Measurements from ENCODE around the gene B3GNT3. TPM values are rescaled to one million over a fixed set of nuclear protein-coding genes. Genes with fewer than 3 reads are reported as not detected.

Gene B3GNT3
- total RNA-seq, 4 donors from 2014 or later: 4.7 TPM; not detected in 3

- 16 to 20% methylated on average over 2 to 19 of the region's 56 CpGs for WGBS, 2 donors (ENCODE audit: low coverage in 1 of 2)
- Histone ChIP-seq H3K4me1 (peaks cover 0 to 28% (median 9%) of the 10 kb centered on the region in 3 donors), H3K27me3 (peaks cover 93% of the 10 kb centered on the region), H3K36me3 (no peaks in the 10 kb centered on the region), H3K4me3 (peak overlapping the region in 1 of 2 donors; percentile 42), H3K9me3 (no peaks in the 10 kb centered on the region), H3K27ac (peak overlapping the region in 2 of 4 donors; percentile 13 to 19)
- TF ChIP-seq CTCF (IDR thresholded peaks at IDR 0.05) (no peak), POLR2AphosphoS5 (IDR thresholded peaks at IDR 0.05) (no peak), POLR2A (IDR thresholded peaks at IDR 0.05) (no peak), EP300 (IDR thresholded peaks at IDR 0.05) (no peak)
- peak; percentile 74 for ATAC-seq
Measured at GRCh38 chr19:17841810-17842662, 47.1 kb downstream of the B3GNT3 start.

- no peak for ATAC-seq
- H3K27me3 ChIP-seq: peaks cover 97% of the 10 kb centered on the region
- H3K36me3 ChIP-seq: no peaks in the 10 kb centered on the region
- no CpG with 5 or more reads among the region's 20 CpGs for WGBS, 2 donors (ENCODE audit: low coverage in 1 of 2)
- H3K4me3 ChIP-seq: peak overlapping the region in 1 of 2 donors; percentile 42
- H3K27ac ChIP-seq: peak overlapping the region in 1 of 4 donors; percentile 19
- H3K4me1 ChIP-seq: peaks cover 0 to 35% (median 9%) of the 10 kb centered on the region in 3 donors
- no peaks in the 10 kb centered on the region for H3K9me3 ChIP-seq
- TF ChIP-seq EP300 (IDR thresholded peaks at IDR 0.05) (no peak), CTCF (IDR thresholded peaks at IDR 0.05) (no peak), POLR2A (IDR thresholded peaks at IDR 0.05) (no peak), POLR2AphosphoS5 (IDR thresholded peaks at IDR 0.05) (no peak)
Measured at GRCh38 chr19:17842663-17843291, 47.8 kb downstream of the B3GNT3 start.

GRCh38 chr19:17843292-17843827, 48.4 kb downstream of the B3GNT3 start:
- TF ChIP-seq EP300 (IDR thresholded peaks at IDR 0.05): no peak
- TF ChIP-seq POLR2A (IDR thresholded peaks at IDR 0.05): no peak
- TF ChIP-seq CTCF (IDR thresholded peaks at IDR 0.05): no peak
- no peak for TF ChIP-seq POLR2AphosphoS5 (IDR thresholded peaks at IDR 0.05)
- no peak for ATAC-seq
- H3K4me3 ChIP-seq: no peak overlapping the region
- H3K27me3 ChIP-seq: peaks cover 97% of the 10 kb centered on the region
- 100% methylated on average over 1 of the region's 9 CpGs; no CpG with 5 or more reads in 1 of the 2 donors for WGBS, 2 donors (ENCODE audit: low coverage in 1 of 2)
- H3K27ac ChIP-seq: no peak overlapping the region
- H3K4me1 ChIP-seq: peaks cover 0 to 41% (median 9%) of the 10 kb centered on the region in 3 donors
- no peaks in the 10 kb centered on the region for H3K9me3 ChIP-seq
- H3K36me3 ChIP-seq: no peaks in the 10 kb centered on the region

- no peaks in the 10 kb centered on the region for H3K9me3 ChIP-seq
- no peak overlapping the region for H3K27ac ChIP-seq
- TF ChIP-seq POLR2AphosphoS5 (IDR thresholded peaks at IDR 0.05) (no peak), POLR2A (IDR thresholded peaks at IDR 0.05) (no peak), CTCF (IDR thresholded peaks at IDR 0.05) (no peak), EP300 (IDR thresholded peaks at IDR 0.05) (no peak)
- H3K27me3 ChIP-seq: peaks cover 96% of the 10 kb centered on the region
- 71 to 78% methylated on average over 4 to 7 of the region's 14 CpGs for WGBS, 2 donors (ENCODE audit: low coverage in 1 of 2)
- no peak overlapping the region for H3K4me3 ChIP-seq
- peaks cover 0 to 44% (median 9%) of the 10 kb centered on the region in 3 donors for H3K4me1 ChIP-seq
- H3K36me3 ChIP-seq: no peaks in the 10 kb centered on the region
- no peak for ATAC-seq
Measured at GRCh38 chr19:17843908-17844490, 49.1 kb downstream of the B3GNT3 start.
